ENCODE measurements around the gene PRR23B.

PRR23B gene

DNA sequence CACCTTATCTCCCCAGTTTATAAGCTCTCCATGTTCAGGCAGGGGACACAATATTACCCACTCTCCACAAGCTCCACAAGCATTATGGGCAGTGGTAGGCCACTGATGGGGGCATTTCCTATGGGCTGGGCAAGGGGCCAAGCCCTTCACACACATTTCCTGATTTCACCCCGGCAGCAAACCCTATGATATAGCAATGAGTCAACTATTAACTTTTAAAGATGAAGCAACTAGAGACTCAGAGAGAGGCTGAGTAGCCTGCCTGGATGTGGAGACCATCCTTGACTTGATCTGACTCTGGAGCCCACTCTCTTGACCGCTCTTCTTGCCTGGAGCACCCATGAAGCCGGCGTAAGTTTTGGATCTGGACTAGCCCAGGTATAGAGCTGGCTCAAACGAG is 46.3 kb downstream of the PRR23B start:
- DNase-seq (ENCODE audit: low read depth in 2 of 2), result no peak

DNA sequence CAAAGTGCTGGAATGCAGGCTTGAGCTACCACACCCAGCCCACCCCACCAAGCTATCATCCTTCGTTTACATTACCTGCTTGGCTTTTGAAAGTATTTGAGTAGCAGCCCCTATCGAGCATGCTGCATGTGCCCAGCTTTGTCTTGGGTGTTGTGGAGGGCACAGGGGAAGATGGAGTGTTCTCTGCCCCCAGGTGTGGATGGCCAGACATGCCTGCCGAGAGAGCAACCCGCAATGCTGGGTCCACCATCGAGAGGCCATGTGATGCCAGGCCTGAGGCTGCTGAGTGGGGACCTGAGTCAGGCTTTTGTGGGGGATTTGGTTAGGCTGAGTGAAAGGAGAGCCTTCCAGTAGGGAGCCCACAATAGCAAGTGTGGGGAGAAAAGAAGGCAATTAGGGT is 47.8 kb downstream of the PRR23B start:
- no peak for DNase-seq (ENCODE audit: low read depth in 2 of 2)

DNA sequence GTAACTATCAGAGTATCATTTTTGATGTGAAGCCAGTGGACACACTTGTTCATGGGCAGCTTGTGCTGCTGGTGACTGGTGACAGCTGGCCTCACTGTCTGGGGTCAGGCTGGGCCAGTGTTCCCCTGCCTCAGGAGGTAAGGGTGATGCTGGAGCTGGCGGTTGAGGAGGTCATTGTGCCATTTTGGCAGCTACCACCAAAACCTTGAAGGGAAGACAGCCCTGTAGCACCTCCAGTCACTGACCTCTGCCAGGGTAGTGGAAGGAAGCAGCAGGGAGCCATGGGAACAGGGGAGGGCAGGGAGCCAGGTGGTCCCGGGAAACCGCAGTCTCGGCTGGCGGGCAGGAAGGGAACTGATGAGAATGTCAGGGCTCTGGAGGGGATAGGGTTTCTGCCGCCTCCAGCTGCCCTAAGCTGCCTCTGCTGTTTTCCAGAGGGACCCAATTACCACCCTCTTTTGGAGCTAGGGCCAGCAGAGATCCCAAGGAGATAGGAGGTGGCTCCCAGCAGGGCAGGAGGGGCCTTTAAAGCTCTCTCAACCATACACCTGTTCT is 48.9 kb downstream of the PRR23B start:
- DNase-seq (ENCODE audit: low read depth in 2 of 2), result no peak
